Stimulated activated CD4-positive, alpha-beta T cell treated with anti-CD3 and anti-CD28 coated beads, Interleukin-12 subunit alpha, Interleukin-12 subunit beta, amount 100 ng/mL, for 24 hours (primary cell): ENCODE results near the gene OCEL1.

Experiments used
- DNase-seq, 2 experiments: peaks; one replicate each; pipeline ENCODE4 v3.0.0-alpha.2; 2020; ENCODE audit warnings: low read depth in 2 of 2

The OCEL1 gene

DNA sequence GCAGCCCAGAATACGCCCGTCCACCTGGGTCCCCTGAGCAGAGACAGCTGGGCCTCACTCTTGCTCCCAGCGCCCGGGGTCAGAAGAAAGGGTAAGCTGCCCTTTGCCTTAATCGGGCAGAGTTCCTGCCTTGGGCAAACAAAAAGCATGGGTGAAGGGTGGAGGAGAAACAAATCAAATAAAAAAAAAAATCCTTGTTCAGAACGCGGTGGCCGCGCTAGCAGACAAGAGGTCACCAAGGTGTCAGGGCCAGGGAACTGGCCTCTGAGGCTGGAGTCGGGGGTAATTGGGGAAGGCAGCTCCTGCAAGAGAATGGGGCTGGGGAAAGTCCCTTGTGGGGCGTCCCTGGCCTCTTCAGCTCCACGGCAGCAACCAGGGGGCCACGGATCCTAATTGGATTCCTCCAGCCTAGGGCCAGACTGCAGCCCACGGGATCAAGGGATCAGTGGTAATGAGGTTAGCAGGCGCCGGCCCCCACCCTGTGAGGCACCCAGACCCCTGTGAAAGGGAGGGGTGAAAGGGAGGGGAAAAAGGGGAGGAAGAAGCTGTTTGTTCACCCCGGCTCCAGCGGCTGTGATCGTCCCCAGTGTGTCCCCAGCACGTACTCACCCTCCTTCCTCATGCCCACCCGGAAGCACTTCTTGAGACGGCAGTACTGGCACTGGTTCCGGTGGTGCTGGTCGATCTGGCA lies 14.2 kb downstream of the OCEL1 start:
- no peak for DNase-seq

DNA sequence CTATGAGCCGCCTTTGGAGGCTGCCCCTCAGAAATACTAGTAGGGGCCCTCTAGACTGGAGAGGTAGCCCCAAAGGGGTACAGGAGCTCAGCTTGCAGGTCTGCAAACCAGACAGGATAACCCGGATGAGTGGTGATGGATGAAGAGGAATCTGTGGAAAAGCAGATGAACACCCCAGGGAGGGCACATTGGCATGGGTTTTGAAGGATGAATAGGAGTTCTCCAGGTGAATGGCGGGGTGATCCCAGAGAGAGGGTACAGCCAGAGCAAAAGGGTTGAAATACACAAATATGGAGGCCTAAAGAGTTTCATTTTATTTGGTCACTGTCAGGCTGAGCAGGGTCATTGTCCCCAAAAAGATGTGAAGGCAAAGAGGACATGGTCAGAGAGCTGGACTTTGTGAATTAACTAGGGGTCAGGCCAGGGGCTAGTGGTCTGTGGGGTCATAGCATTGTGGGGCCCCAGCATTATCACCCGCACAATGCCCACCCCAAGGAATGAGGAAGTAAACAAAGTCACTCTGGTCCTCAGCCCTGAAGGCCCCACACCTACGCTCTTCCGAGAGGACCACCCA lies 14.9 kb downstream of the OCEL1 start:
- no peak for DNase-seq

DNA sequence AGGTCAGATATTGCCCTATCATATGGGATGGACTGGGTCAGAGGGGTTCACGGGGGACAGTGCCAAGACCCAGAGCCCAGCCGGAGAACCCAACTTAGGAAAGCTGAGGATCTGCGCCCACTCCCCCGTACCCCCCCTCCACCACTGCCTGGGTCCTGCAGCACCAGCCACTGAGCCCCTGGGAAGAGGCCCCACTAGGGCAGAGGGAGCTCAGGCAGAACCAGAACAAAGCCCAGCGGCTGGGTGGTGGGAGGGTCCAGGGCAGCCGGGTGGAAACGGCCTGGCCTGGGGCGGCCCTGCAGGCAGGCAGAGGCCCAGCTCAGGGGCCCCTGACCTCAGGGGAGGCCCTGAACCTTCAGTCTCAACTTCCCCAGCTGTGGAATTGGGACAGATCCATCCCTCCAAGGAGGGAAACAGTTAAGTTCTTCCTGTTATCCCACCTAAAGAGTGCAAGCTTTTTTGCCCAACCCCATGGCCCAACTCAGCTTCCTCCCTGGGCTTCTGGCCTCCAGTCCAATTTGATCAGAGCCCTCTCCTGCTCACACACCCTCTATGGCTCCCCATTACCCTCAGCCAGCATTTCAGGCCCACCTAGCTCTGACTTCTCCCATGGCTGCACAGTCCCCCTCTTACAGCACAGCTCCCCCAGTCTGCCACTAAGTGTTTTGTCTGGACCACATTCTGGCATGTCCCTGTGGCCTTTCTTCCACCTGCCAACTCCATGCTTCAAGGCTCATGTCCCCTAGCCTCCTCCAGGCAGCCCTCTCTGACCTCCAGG lies 16.6 kb downstream of the OCEL1 start:
- no peak for DNase-seq

DNA sequence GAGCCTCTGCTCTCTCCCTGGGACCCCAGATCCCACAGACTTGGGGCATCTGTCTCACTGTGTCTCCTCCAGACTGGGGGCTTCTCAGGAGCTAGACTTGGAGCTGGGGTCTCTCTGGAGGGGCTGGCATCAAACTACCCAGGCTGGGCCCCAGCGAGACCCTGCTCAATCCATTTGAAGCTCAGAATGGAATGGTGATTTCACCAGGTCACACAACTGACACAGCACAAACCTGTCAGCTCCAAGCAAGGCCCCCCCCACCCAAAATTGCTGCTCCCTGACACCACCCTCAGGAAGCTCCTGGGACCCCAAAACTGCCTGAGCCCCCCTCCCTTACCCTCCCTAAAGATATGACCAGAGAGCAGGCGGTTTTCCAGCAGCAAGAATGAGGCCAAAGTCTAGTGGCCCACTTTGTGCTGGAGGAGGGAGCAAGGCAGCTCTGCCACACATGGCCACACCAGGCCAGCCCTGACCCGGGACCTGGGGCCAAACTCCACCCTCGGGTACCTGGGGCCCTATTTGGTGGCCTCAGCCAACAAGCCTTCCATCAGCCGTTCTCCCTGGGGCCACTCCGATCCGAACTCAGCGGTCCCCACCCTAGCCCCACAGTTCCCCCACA lies 17.3 kb downstream of the OCEL1 start:
- DNase-seq = no peak

DNA sequence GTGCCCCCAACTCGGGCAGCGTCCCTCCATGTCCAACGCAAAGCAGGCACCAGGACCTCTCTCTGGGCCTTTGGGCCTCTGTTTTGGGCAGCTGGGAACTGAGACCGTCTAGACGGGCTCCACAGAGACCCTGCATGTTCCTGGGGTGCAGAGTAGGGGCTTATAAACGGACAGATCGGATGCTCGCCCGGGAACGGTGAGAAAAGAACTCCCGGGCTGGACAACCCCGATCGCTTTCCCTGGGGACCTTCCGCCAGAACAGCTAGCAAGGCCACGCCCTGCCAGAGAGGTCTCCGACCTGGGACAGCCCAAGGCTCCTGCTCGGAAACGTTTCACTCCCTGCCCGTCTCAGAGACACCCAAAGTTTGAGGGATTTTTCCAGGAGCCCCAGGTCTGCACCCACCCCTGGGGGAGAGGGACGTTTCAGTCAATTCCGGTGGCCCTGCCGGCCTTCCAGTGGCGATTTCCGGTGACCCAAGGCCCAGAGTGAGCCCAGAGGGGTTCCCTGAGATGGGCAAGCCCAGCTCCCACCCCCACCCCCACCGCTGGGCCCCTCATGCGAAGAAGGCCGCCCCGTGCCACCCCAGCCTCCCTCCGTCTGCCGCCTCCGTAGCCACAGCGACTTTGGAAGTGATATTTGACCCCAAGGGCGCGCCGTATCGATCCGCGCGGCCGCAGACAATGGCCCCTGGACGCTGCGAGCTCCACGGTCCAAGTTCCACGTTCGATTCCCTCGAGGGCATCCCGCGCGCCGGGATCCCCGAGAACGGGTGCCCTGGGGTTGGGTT lies 18.0 kb downstream of the OCEL1 start:
- DNase-seq = no peak

DNA sequence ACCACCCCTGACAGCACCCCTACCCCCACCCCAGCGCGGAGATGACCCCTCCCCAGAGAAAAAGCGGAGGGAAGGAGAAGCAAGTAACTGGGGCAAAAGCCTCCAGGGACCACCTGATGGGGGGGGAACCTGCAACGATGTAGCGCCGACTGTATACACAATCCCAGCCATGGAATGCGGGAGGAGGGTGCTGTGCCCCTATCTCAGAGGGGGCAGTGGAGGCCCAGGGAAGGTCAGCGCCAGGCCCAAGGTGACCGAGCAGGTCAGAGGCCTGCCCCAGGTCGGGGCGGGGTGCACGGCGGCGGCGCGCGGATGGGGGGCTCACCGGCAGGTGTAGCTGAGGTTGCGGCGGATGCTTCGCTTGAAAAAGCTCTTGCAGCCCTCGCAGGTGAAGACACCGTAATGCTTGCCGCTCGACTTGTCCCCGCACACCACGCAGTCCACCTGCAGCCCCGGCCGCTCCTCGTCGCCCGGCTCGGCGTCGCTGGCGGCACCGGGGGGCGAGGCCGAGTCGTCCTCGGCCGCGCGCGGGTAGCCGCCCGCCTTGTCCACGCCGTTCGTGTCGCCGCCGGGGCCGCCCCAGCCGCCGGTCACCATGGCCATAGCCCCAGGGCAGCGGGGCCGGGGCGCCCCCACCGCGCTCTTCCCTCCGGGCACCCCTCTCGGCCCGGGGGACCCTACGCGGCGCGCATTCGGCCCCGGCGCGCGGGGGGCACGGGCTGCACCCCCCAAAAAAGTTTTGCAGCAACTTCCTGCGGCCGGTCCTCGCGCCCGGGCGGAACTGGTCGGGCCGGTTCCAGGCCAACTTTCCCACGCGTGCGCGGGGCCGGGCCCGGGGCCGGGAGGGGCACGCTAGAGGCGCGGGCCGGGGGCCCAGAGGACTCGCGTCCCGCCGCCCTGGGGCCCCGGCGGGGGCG lies 18.9 kb downstream of the OCEL1 start:
- no peak for DNase-seq

DNA sequence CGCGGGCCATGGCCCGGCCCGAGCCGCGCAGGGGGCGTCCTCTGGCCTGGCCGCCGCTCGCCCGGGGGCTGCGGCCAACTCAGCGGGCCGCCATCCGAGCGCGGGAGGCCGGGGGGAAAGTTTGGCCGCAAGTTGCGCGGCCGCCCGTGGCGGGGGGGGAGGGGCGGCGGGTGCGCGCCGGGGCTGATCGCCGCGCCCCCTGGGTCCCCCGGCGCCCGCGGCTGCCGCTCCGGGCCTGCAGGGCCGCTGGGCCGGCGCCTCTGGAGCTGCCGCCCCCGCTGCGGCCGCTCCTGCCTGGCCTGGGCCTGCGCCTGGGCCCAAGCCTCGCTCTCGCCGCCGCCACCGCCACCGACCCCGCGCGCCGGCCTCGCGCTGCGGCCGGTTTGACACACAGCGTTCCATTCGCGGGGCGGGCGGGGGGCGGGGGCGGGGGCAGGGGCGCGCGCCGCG lies 19.5 kb downstream of the OCEL1 start, which contains the start of gene NR2F6:
NR2F6 (minus strand) TSS at position 385 of the 450 bp plus-strand sequence. CDS start 699 bp downstream, outside the sequence.
- DNase-seq = no peak

DNA sequence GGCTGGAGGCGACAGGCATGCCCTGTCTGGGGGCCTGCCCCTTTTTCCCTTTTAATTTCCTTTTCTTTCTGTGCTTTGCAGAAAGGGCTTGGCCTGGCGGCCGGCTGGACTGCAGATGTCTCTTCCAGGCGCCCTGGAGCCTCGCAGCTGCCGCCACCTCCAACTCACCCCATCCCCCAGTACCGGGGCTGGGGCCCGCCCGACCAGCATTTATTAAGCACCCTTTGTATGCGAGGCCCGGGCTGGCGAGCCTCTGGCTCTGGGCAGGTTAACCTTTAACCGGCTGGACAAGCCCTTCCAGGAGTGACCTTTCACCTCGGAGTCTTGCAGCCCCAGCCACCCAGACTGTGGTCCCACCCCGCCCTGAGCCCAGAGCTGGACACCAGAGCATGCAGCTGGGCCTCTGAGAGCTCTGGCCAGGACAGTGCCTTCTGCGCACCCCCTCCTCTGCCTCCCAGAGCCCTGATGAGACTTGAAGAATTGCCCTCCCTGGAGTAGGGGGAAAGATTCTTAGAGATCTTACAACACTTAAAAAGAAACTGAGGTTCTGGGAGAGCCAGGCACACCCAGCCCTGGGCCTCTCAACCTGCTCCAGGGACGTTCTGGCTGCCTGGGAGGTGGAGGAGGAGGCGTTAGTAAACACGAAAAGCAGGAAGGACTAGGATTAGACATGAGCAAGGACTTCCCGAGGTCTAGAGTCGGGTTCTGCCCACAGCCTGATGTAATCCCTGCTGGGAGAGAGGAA lies 20.8 kb downstream of the OCEL1 start:
- no peak for DNase-seq

DNA sequence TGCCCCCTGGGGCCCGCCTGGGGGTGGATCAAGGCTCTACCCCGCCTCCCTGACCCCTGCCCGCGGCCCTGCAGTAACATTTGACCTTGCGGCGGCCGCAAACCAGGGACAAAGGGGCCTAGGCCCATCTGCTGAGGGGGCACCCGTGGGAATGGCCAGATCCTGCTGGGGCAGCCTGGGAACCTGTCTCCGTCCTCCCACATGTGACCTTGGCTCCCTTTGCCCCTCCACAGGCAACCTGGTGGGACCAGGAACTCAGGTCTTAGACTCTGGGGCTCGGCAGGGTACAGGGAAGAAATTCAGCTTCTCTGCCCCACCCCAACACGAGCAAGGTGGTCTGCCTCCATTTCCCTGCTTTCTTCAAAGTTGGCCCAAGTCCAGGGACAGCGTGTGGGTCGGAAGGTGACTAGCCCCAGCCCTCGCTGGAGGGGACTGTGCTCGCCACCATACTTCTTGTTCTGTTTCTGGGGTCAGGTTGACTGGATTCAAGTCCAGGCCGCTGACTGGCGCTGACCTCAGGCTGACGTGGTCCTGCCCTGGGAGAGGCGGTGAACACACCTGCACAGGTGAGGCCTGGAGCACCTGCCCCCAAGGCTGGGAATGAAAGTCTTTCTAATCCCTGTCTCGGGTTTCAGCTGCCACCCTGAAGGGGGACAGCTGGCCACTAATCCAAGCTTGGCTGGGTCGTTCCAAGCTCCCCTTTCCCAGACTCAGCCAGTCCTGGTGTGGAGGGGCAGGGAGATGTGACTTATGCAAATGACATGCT lies 22.2 kb downstream of the OCEL1 start:
- no peak for DNase-seq

DNA sequence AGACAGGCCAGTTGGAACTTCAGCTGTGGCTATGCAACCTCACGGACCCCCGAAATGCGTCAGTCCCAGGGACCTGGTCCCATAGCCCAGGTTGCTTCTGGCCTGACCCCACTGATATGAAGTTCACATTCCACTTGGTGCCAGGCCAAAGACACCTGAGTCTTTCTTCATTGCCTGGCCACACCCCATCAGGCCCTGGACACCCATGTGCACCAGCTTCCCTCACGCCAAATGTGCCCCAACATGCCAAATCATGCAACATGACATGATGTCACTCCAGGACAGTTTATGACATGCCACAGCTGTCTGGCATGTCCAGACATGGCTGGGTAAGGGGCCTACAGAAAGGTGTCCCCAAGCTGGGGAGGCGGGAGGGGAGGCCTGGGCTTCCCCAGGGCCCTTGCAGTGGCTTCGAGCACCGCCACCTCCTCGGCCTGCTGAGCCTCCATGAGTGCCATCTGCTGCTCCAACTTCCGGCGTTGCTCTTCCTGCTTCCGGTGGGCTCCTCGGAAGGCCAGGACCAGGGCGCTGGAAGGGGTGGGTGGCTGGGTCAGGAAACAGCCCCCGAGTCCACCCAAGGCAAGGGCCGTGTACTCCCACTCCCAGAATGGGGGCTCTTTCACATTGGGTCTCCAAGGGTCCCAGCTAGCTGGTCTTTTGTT lies 24.0 kb downstream of the OCEL1 start:
- no peak for DNase-seq

DNA sequence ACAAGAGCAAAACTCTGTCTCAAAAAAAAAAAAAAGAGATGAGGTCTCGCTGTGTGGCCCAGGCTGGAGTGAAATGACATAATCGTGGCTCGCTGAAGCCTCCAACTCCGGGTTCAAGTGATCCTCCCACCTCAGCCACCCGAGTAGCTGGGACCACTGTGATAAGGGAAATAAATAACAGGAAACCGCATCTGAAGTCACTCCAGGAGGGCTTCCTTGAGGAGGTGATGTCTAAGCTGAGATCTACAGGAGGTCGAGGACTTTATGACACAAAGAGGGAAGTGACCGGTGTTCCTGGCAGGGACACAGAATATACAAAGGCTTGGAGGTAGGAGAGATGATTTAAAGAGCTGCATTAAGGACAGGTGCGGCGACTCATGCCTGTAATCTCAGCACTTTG lies 28.6 kb downstream of the OCEL1 start:
- DNase-seq = no peak

DNA sequence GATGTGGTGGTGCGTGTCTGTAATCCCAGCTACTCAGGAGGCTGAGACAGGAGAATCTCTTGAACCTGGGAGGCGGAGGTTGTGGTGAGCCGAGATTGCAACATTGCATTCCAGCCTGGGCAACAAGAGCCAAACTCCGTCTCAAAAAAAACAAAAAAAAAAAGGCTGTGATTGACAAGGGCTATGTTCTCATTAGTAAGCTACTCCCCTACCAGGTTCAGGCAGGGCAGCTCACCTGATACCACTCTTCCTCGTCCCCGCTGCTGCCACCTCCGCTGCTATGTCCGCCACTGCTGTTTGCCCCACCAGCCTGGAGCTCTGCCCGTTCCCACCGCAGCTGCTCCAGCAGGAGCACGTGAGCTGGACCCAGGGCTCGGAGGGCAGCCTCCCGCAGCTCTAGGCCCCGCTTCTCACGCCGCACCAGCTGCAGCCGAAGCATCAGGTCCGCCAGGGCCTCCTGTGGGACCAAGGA lies 29.2 kb downstream of the OCEL1 start:
- DNase-seq = no peak

DNA sequence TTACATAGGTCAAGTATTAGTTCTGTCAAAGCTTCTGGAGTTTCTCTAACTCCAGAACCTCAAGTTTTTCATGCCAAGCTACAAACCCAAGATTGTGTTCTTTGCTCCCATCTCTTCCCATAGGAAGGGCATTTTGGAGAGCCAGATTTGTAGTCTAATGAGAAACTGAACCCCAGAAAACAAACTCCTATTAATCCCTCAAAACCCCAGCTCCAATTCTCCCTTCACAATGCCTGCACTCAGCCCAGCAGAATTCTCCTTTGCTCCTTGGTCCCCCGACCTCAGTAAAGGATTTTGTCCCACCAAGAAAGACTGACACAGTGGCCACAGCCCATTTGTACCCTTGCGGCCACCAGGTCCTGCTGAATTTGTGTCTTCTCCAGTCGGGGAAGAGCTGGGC lies 30.1 kb downstream of the OCEL1 start:
- no peak for DNase-seq

DNA sequence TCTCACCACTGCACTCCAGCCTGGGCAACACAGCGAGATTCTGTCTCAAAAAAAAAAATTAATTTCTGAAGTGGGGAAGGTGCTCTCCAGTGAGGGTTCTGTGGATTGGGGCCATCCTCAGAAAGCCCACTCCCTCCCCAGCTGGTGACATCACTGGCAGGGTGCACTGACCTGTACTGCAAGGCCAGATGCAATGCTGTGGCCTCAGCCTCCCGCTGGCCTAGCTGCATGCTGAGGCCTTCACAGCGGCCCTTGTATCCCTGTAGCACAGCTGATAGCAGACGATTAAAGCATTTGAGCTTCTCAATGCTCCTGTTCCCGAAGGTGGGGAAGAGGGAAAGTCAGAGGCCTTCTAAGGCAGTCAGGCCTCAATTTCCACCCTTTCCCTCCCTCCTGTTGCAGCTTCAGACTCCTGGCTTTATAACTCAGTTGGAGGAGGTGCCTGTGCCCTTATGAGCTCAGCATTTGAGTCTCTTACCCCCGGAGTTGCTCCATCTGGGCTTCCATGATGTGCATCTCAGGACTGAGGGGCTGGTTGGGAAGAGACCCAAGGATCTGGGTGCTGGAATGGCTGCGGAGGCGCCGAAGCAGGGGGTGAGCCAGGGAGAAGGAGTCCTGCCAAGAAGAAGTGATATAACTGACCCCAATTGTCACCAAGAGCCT lies 33.2 kb downstream of the OCEL1 start:
- no peak for DNase-seq

DNA sequence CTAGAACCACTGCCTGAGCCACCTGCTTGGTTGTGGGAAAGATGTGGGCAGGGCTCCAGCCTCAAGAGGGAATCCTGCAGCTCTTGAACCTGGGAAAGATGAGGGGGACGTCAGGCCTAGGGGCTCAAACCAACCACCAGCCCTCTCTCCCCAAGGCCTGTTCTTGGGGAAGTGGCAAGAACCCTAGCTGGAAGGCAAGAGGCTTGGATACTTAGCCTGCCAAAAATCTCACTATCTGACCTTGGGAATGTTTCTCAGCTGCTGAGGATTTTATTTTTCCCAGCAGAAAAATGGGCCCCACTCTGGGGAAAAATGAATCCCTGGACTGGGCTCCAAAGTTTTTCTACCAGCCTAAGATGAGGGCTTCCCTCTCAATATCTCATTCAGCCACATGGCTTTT lies 33.9 kb downstream of the OCEL1 start:
- no peak for DNase-seq

DNA sequence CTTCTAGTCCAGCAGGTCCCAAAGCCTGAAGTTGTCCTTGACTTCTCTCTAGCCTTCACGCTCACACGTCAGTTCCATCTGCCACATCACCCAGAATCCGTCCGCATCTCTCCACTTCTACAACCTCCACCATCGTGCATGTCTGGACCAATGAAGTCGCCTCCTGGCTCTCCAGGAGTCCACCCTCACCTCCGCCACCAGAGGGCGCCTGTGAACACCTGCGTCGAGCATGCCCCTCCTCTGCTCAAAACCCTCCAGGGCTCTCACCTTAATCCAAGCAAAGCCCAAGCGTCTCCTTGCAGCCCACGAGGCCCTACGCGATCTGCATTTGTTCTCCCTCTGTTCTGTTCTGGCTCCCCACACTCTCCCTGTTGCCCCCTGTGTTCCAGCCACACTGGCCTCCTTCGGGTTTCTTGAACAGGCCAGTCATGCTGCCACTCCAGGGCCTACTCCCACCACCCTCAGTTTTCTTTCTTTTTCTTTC lies 34.9 kb downstream of the OCEL1 start:
- DNase-seq = peak; percentile 77 to 87

DNA sequence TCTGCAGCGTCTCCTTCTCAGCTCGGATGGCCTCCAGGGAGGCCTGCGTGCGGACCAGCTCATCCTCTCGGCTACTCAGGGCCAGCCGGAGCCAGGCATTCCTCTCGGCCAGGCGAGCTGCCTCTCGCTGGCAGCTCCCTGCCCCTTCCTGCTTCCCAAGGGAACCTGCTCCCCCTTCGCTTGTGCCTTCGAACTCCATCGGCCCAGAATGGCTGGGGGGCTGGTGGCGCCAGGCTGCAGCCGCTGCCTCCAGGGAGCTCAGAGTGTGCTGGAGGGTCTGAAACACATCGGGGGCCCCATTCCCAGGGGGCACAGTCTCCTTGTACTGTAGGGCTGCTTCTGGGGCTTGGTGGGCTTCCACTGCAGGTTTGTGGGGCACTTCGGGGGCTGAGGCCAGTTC lies 36.5 kb downstream of the OCEL1 start:
- DNase-seq = no peak
